ENCODE measurements around the gene HENMT1. TPM values are rescaled to one million over a fixed set of nuclear protein-coding genes. Genes with fewer than 3 reads are reported as not detected.
"Not testable (repeated sequence)": the region's sequence is repeated elsewhere in the genome, so short reads cannot be mapped to it uniquely, and the experiment has no call there.

HENMT1 gene
- total RNA-seq, 1 experiment from 2014 or later = 9.9 TPM

- CTCF ChIA-PET = interaction anchor here (1.0 to 1.8 kb wide), 3 partner anchors 17 to 45 kb away, joined by 3 to 5 read pairs (median 4); partner anchors contain the start of gene HENMT1
- intact Hi-C loops (cut with micrococcal nuclease; ENCODE audit: unreplicated experiment) = loop anchor here (10.0 kb wide), 1 partner anchor 203 kb away; no protein-coding TSS in a partner anchor
- Mint-ChIP-seq H3K27me3 (ENCODE audit: unreplicated experiment) (no peaks in the 10 kb centered on the region), H3K4me3 (ENCODE audit: low read depth, unreplicated experiment) (peak overlapping the region; percentile 92), H3K9me3 (ENCODE audit: low read depth, unreplicated experiment) (no peaks in the 10 kb centered on the region), H3K27ac (ENCODE audit: unreplicated experiment) (peak overlapping the region; percentile 76), H3K36me3 (ENCODE audit: insufficient read depth, unreplicated experiment) (peaks cover 39% of the 10 kb centered on the region), H3K4me1 (ENCODE audit: low read depth, unreplicated experiment) (peaks cover 16% of the 10 kb centered on the region)
- BruUV-seq (replicated peaks) = TSS peak; percentile 92
- TF ChIP-seq CTCF (IDR thresholded peaks at IDR 0.05; ENCODE audit: unreplicated experiment) = no peak
- DNase-seq = no peak
Observed at GRCh38 chr1:108691128-108691941, 30.4 kb upstream of the HENMT1 start.

- Mint-ChIP-seq H3K27me3 (ENCODE audit: unreplicated experiment) (no peaks in the 10 kb centered on the region), H3K36me3 (ENCODE audit: insufficient read depth, unreplicated experiment) (peaks cover 7% of the 10 kb centered on the region), H3K9me3 (ENCODE audit: low read depth, unreplicated experiment) (no peaks in the 10 kb centered on the region), H3K4me1 (ENCODE audit: low read depth, unreplicated experiment) (peaks cover 15% of the 10 kb centered on the region), H3K27ac (ENCODE audit: unreplicated experiment) (no peak overlapping the region), H3K4me3 (ENCODE audit: low read depth, unreplicated experiment) (no peak overlapping the region)
- no peak for DNase-seq
- no peak for TF ChIP-seq CTCF (IDR thresholded peaks at IDR 0.05; ENCODE audit: unreplicated experiment)
- intact Hi-C loops (cut with micrococcal nuclease; ENCODE audit: unreplicated experiment) = no loop called here
- no TSS peak for BruUV-seq (replicated peaks)
- CTCF ChIA-PET = no interaction called here
Observed at GRCh38 chr1:108686614-108687313, 25.9 kb upstream of the HENMT1 start.

- intact Hi-C loops (cut with micrococcal nuclease; ENCODE audit: unreplicated experiment) = no loop called here
- no peaks in the 10 kb centered on the region for H3K9me3 Mint-ChIP-seq (ENCODE audit: low read depth, unreplicated experiment)
- BruUV-seq (replicated peaks) = no TSS peak
- H3K27me3 Mint-ChIP-seq (ENCODE audit: unreplicated experiment) = no peaks in the 10 kb centered on the region
- no peak for TF ChIP-seq CTCF (IDR thresholded peaks at IDR 0.05; ENCODE audit: unreplicated experiment)
- CTCF ChIA-PET = no interaction called here
- DNase-seq = no peak
- H3K27ac Mint-ChIP-seq (ENCODE audit: unreplicated experiment) = no peak overlapping the region
- H3K4me1 Mint-ChIP-seq (ENCODE audit: low read depth, unreplicated experiment) = peaks cover 3% of the 10 kb centered on the region
- H3K36me3 Mint-ChIP-seq (ENCODE audit: insufficient read depth, unreplicated experiment) = no peaks in the 10 kb centered on the region
- H3K4me3 Mint-ChIP-seq (ENCODE audit: low read depth, unreplicated experiment) = no peak overlapping the region
Observed at GRCh38 chr1:108685529-108685928, 24.6 kb upstream of the HENMT1 start.

- H3K9me3 Mint-ChIP-seq (ENCODE audit: low read depth, unreplicated experiment); intact Hi-C loops (cut with micrococcal nuclease; ENCODE audit: unreplicated experiment); H3K36me3 Mint-ChIP-seq (ENCODE audit: insufficient read depth, unreplicated experiment); H3K27me3 Mint-ChIP-seq (ENCODE audit: unreplicated experiment); H3K4me3 Mint-ChIP-seq (ENCODE audit: low read depth, unreplicated experiment); H3K27ac Mint-ChIP-seq (ENCODE audit: unreplicated experiment); H3K4me1 Mint-ChIP-seq (ENCODE audit: low read depth, unreplicated experiment); BruUV-seq (replicated peaks): not testable (repeated sequence)
- CTCF ChIA-PET = interaction anchor here (1.6 kb wide), 1 partner anchor 11 kb away, joined by 6 read pairs; the partner anchor contains the start of gene PRPF38B
- peak; percentile 11 for DNase-seq
Observed at GRCh38 chr1:108681701-108682100, 20.8 kb upstream of the HENMT1 start.

All from Calu3 (cell line).